HEK293 (cell line): ENCODE measurements around the gene NOL9.

Experiments
- CTCF ChIA-PET: fragments of 350-600 bp; formaldehyde crosslinking; extraction: SDS; loops from one replicate; lab custom pipeline; 2021; ENCODE audit warnings: antibody characterized with exemption; lab: Yijun Ruan, JAX
- POLR2A ChIA-PET: fragments of 300-600 bp; formaldehyde crosslinking; extraction: SDS; loops from one replicate; lab custom pipeline; 2020; ENCODE audit warnings: antibody characterized with exemption, inconsistent platforms; lab: Yijun Ruan, JAX
- H3K27ac ChIP-seq: fragments of 200-500 bp; sonication (Bioruptor generic); 2 replicates; pipeline ENCODE4 v1.5.1; 2014; ENCODE audit warnings: low read depth, low read length, control low read depth, inconsistent platforms; ENCODE audit errors: extremely low read depth
- H3K36me3 ChIP-seq, 2 experiments: fragments of 200-500 bp in 1 of 2; sonication (Bioruptor generic) in 1 of 2; 1 replicate in 1 of 2; 2 replicates in 1 of 2; pipeline ENCODE4 v1.5.1; 2014 to 2017; ENCODE audit warnings: inconsistent platforms in 2 of 2, low read length in 2 of 2; ENCODE audit not compliant: control insufficient read depth in 2 of 2, insufficient read depth in 1 of 2
- H3K4me1 ChIP-seq: fragments of 200-500 bp; sonication (Bioruptor generic); 2 replicates; pipeline ENCODE4 v1.5.1; 2014; ENCODE audit warnings: mild to moderate bottlenecking, low read length, inconsistent platforms; ENCODE audit not compliant: control insufficient read depth, insufficient read depth
- H3K4me3 ChIP-seq: 2 replicates; pipeline ENCODE4 v1.5.1; 2011; ENCODE audit warnings: low read depth, mild to moderate bottlenecking, control low read depth, low read length, moderate library complexity
- H3K9me3 ChIP-seq: fragments of 200-500 bp; sonication (Bioruptor generic); 2 replicates; pipeline ENCODE4 v1.5.1; 2014; ENCODE audit warnings: low read depth, low read length, inconsistent platforms; ENCODE audit not compliant: control insufficient read depth, insufficient read depth
- AEBP2 ChIP-seq: fragments of 450-650 bp; formaldehyde crosslinking; IDR thresholded peaks from 2 replicates; pipeline ENCODE4 v1.5.1; 2016; ENCODE audit warnings: missing biosample characterization, missing genetic modification characterization, borderline replicate concordance
- GLIS1 ChIP-seq: fragments of 450-650 bp; formaldehyde crosslinking; IDR thresholded peaks from 2 replicates; pipeline ENCODE4 v1.5.1; 2016; ENCODE audit warnings: missing biosample characterization, missing genetic modification characterization
- SP3 ChIP-seq: fragments of 450-650 bp; formaldehyde crosslinking; IDR thresholded peaks from 2 replicates; pipeline ENCODE4 v1.5.1; 2016; ENCODE audit warnings: missing biosample characterization, missing genetic modification characterization
- ZBTB21 ChIP-seq: fragments of 450-650 bp; formaldehyde crosslinking; IDR thresholded peaks from 2 replicates; pipeline ENCODE4 v1.5.1; 2017; ENCODE audit warnings: missing biosample characterization, missing genetic modification characterization
- ZBTB48 ChIP-seq: fragments of 450-650 bp; formaldehyde crosslinking; IDR thresholded peaks from 2 replicates; pipeline ENCODE4 v1.5.1; 2016; ENCODE audit warnings: missing biosample characterization, missing genetic modification characterization
- ZNF121 ChIP-seq: fragments of 450-650 bp; formaldehyde crosslinking; IDR thresholded peaks from 2 replicates; pipeline ENCODE4 v1.5.1; 2016; ENCODE audit warnings: missing biosample characterization, missing genetic modification characterization
- ZNF133 ChIP-seq: fragments of 450-650 bp; formaldehyde crosslinking; IDR thresholded peaks from 2 replicates; pipeline ENCODE4 v1.5.1; 2016; ENCODE audit warnings: missing biosample characterization, missing genetic modification characterization
- ZNF138 ChIP-seq: fragments of 450-650 bp; formaldehyde crosslinking; IDR thresholded peaks from 2 replicates; pipeline ENCODE4 v1.5.1; 2016; ENCODE audit warnings: missing biosample characterization, missing genetic modification characterization, borderline replicate concordance
- ZNF146 ChIP-seq: fragments of 450-650 bp; formaldehyde crosslinking; IDR thresholded peaks from 2 replicates; pipeline ENCODE4 v1.5.1; 2016; ENCODE audit warnings: missing biosample characterization, missing genetic modification characterization
- ZNF157 ChIP-seq: fragments of 450-650 bp; formaldehyde crosslinking; IDR thresholded peaks from 2 replicates; pipeline ENCODE4 v1.5.1; 2016; ENCODE audit warnings: missing biosample characterization, missing genetic modification characterization
- ZNF16 ChIP-seq: fragments of 450-650 bp; formaldehyde crosslinking; IDR thresholded peaks from 2 replicates; pipeline ENCODE4 v1.5.1; 2016; ENCODE audit warnings: low read depth, missing biosample characterization, missing genetic modification characterization
- ZNF174 ChIP-seq: fragments of 450-650 bp; formaldehyde crosslinking; IDR thresholded peaks from 2 replicates; pipeline ENCODE4 v1.5.0; 2017; ENCODE audit warnings: missing biosample characterization, mild to moderate bottlenecking, missing genetic modification characterization
- ZNF18 ChIP-seq: fragments of 450-650 bp; formaldehyde crosslinking; IDR thresholded peaks from 2 replicates; pipeline ENCODE4 v1.5.1; 2016; ENCODE audit warnings: missing biosample characterization, missing genetic modification characterization
- ZNF202 ChIP-seq: fragments of 450-650 bp; formaldehyde crosslinking; IDR thresholded peaks from 2 replicates; pipeline ENCODE4 v1.5.1; 2016; ENCODE audit warnings: missing biosample characterization, missing genetic modification characterization, borderline replicate concordance
- ZNF274 ChIP-seq, 2 experiments: fragments of 200-500 bp in 1 of 2; fragments of 450-650 bp in 1 of 2; sonication (Bioruptor generic) in 1 of 2; formaldehyde crosslinking in 1 of 2; IDR thresholded peaks; 2 replicates each; pipeline versions ENCODE4 v1.5.1 to v1.6.1; 2014 to 2016; ENCODE audit warnings: borderline replicate concordance in 1 of 2, inconsistent platforms in 1 of 2, low read length in 1 of 2, missing biosample characterization in 1 of 2, missing genetic modification characterization in 1 of 2
- ZNF341 ChIP-seq: fragments of 450-650 bp; formaldehyde crosslinking; IDR thresholded peaks from 2 replicates; pipeline ENCODE4; 2016; ENCODE audit warnings: low read depth, missing biosample characterization, missing genetic modification characterization
- ZNF354C ChIP-seq: fragments of 450-650 bp; formaldehyde crosslinking; IDR thresholded peaks from 2 replicates; pipeline ENCODE4 v1.5.1; 2016; ENCODE audit warnings: missing biosample characterization, missing genetic modification characterization, low read depth, borderline replicate concordance
- ZNF48 ChIP-seq: fragments of 450-650 bp; formaldehyde crosslinking; IDR thresholded peaks from 2 replicates; pipeline ENCODE4 v1.5.1; 2016; ENCODE audit warnings: missing biosample characterization, missing genetic modification characterization
- ZNF510 ChIP-seq: fragments of 450-650 bp; formaldehyde crosslinking; IDR thresholded peaks from 2 replicates; pipeline ENCODE4 v1.5.1; 2018; ENCODE audit warnings: mild to moderate bottlenecking, missing genetic modification characterization, missing biosample characterization; ENCODE audit not compliant: insufficient replicate concordance
- ZNF548 ChIP-seq: fragments of 450-650 bp; formaldehyde crosslinking; IDR thresholded peaks from 2 replicates; pipeline ENCODE4 v1.5.1; 2016; ENCODE audit warnings: missing biosample characterization, missing genetic modification characterization
- ZNF610 ChIP-seq: fragments of 450-650 bp; formaldehyde crosslinking; IDR thresholded peaks from 2 replicates; pipeline ENCODE4 v1.5.1; 2016; ENCODE audit warnings: missing biosample characterization, missing genetic modification characterization, borderline replicate concordance
- ZNF621 ChIP-seq: fragments of 450-650 bp; formaldehyde crosslinking; IDR thresholded peaks from 2 replicates; pipeline ENCODE4 v1.5.1; 2017; ENCODE audit warnings: missing biosample characterization, missing genetic modification characterization
- ZNF624 ChIP-seq: fragments of 450-650 bp; formaldehyde crosslinking; IDR thresholded peaks from 2 replicates; pipeline ENCODE4 v1.5.1; 2017; ENCODE audit warnings: missing biosample characterization, missing genetic modification characterization
- ZNF626 ChIP-seq: fragments of 450-650 bp; sonication (Bioruptor Pico); formaldehyde crosslinking; IDR thresholded peaks from 2 replicates; pipeline ENCODE4 v1.5.1; 2018; ENCODE audit warnings: missing biosample characterization, missing genetic modification characterization, inconsistent platforms
- ZNF660 ChIP-seq: fragments of 450-650 bp; IDR thresholded peaks from 2 replicates; pipeline ENCODE4 v1.5.1; 2018; ENCODE audit warnings: missing biosample characterization, mild to moderate bottlenecking, missing genetic modification characterization
- ZNF664 ChIP-seq: fragments of 450-650 bp; formaldehyde crosslinking; IDR thresholded peaks from 2 replicates; pipeline ENCODE4 v1.5.1; 2016; ENCODE audit warnings: missing biosample characterization, missing genetic modification characterization
- ZNF677 ChIP-seq: fragments of 450-650 bp; IDR thresholded peaks from 2 replicates; pipeline ENCODE4 v1.5.0; 2018; ENCODE audit warnings: missing biosample characterization, mild to moderate bottlenecking, missing genetic modification characterization, moderate library complexity
- ZNF704 ChIP-seq: fragments of 450-650 bp; formaldehyde crosslinking; IDR thresholded peaks from 2 replicates; pipeline ENCODE4 v1.5.1; 2016; ENCODE audit warnings: missing biosample characterization, missing genetic modification characterization
- ZNF76 ChIP-seq: fragments of 450-650 bp; formaldehyde crosslinking; IDR thresholded peaks from 2 replicates; pipeline ENCODE4; 2016; ENCODE audit warnings: low read depth, missing biosample characterization, missing genetic modification characterization, borderline replicate concordance
- ZSCAN18 ChIP-seq: fragments of 450-650 bp; formaldehyde crosslinking; IDR thresholded peaks from 2 replicates; pipeline ENCODE4 v1.5.1; 2016; ENCODE audit warnings: missing biosample characterization, missing genetic modification characterization
- ZSCAN30 ChIP-seq: fragments of 450-650 bp; IDR thresholded peaks from 2 replicates; pipeline ENCODE4 v1.5.1; 2018; ENCODE audit warnings: missing biosample characterization, mild to moderate bottlenecking, missing genetic modification characterization, moderate library complexity

NOL9 gene

GRCh38 chr1:6578624-6579373 is 24.5 kb upstream of the NOL9 start:
- H3K4me3 ChIP-seq = no peak overlapping the region; the same call in 1 of the 2 replicates

GRCh38 chr1:6577831-6578525 is 23.7 kb upstream of the NOL9 start:
- POLR2A ChIA-PET = no interaction called here
- Histone ChIP-seq H3K36me3 (peaks cover 0 to 20% of the 10 kb centered on the region in 2 experiments; a peak in 1 of 3 replicates), H3K9me3 (no peaks in the 10 kb centered on the region), H3K4me3 (no peak overlapping the region), H3K4me1 (peaks cover 9% of the 10 kb centered on the region), H3K27ac (no peak overlapping the region)
- CTCF ChIA-PET = interaction anchor here (0.5 to 1.4 kb wide), 4 partner anchors 24 to 389 kb away, joined by 3 to 9 read pairs (median 4); partner anchors contain the start of gene NOL9
- TF ChIP-seq ZNF626 (tag by site-specific recombination) (no peak), ZSCAN30 (tag by site-specific recombination) (no peak), ZNF677 (no peak), ZNF202 (tag by site-specific recombination) (no peak), ZBTB21 (tag by site-specific recombination) (no peak), ZNF146 (no peak), ZNF138 (tag by site-specific recombination) (no peak), ZNF133 (tag by site-specific recombination) (no peak), ZNF510 (no peak), ZSCAN18 (tag by site-specific recombination) (no peak), ZNF341 (tag by site-specific recombination) (no peak), ZBTB48 (tag by site-specific recombination) (no peak), AEBP2 (tag by site-specific recombination) (no peak), ZNF704 (tag by site-specific recombination) (no peak), ZNF624 (tag by site-specific recombination) (no peak), ZNF76 (tag by site-specific recombination) (no peak), ZNF157 (tag by site-specific recombination) (no peak), ZNF621 (tag by site-specific recombination) (no peak), ZNF121 (tag by site-specific recombination) (no peak)

More at GRCh38 chr1:6578624-6579373, 24.5 kb upstream of the NOL9 start:
- Histone ChIP-seq H3K27ac (no peak overlapping the region), H3K36me3 (peaks cover 0 to 20% of the 10 kb centered on the region in 2 experiments; a peak in 1 of 3 replicates), H3K9me3 (no peaks in the 10 kb centered on the region), H3K4me1 (peaks cover 9% of the 10 kb centered on the region)
- POLR2A ChIA-PET = interaction anchor here (1.8 kb wide), 1 partner anchor 12 kb away, joined by 12 read pairs; no protein-coding TSS in a partner anchor
- CTCF ChIA-PET = interaction anchor here (0.6 to 1.4 kb wide), 3 partner anchors 24 to 390 kb away, joined by 4 to 10 read pairs (median 9); partner anchors contain the start of genes NOL9 and TAS1R1
- no peak for TF ChIP-seq ZNF157 (tag by site-specific recombination)
- TF ChIP-seq ZNF48 (tag by site-specific recombination) = no peak
- no peak for TF ChIP-seq ZNF16 (tag by site-specific recombination)
- no peak for TF ChIP-seq ZNF660 (tag by site-specific recombination)
- no peak for TF ChIP-seq ZNF548 (tag by site-specific recombination)
- TF ChIP-seq ZNF174 (tag by site-specific recombination) = no peak
- no peak for TF ChIP-seq ZNF664 (tag by site-specific recombination)
- TF ChIP-seq ZNF610 = no peak
- no peak for TF ChIP-seq ZNF354C
- no peak for TF ChIP-seq ZNF274 (IDR thresholded peaks at IDR 0.05; ENCODE audit: low read length)
- TF ChIP-seq ZNF274 (tag by site-specific recombination; IDR thresholded peaks at IDR 0.05; ENCODE audit: borderline replicate concordance) = no peak
- TF ChIP-seq ZNF18 (tag by site-specific recombination) = no peak
- TF ChIP-seq GLIS1 (tag by site-specific recombination) = no peak
- TF ChIP-seq SP3 (tag by site-specific recombination) = no peak
